ENCODE data around the gene UQCRC2.
"Not testable (repeated sequence)": the region's sequence is repeated elsewhere in the genome, so short reads cannot be mapped to it uniquely, and the experiment has no call there.

The UQCRC2 gene

DNA sequence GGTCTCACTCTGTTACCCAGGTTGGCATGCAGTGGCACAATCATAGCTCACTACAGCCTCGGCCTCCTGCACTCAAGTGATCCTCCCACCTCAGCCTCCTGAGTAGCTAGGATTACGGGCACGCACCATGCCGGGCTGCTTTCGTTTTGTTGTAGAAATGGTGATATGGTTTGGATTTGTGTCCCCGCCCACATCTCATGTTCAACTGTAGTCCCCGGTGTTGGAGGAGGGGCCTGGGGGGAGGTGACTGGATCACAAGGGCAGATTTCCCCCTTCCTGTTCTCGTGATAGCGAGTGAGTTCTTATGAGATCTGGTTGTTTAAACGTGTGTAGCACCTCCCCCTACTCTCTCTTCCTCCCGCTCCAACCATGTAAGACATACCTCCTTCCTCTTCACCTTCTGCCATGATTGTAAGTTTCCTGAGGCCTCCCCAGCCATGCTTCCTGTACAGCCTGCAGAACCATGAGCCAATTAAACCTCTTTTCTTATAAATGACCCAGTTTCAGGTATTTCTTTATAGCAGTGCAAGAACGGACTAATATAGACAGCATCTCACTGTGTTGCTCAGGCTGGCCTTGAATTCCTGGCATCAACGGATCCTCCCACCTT is 41.8 kb downstream of the UQCRC2 start:
- no peaks in the 10 kb centered on the region for H3K4me1 Mint-ChIP-seq (ENCODE audit: low read depth)
- H3K27me3 Mint-ChIP-seq: no peaks in the 10 kb centered on the region
- no peak overlapping the region for H3K4me3 Mint-ChIP-seq
- no peaks in the 10 kb centered on the region for H3K36me3 Mint-ChIP-seq (ENCODE audit: low read depth)
- no peaks in the 10 kb centered on the region for H3K9me3 Mint-ChIP-seq
- no peak overlapping the region for H3K27ac Mint-ChIP-seq

DNA sequence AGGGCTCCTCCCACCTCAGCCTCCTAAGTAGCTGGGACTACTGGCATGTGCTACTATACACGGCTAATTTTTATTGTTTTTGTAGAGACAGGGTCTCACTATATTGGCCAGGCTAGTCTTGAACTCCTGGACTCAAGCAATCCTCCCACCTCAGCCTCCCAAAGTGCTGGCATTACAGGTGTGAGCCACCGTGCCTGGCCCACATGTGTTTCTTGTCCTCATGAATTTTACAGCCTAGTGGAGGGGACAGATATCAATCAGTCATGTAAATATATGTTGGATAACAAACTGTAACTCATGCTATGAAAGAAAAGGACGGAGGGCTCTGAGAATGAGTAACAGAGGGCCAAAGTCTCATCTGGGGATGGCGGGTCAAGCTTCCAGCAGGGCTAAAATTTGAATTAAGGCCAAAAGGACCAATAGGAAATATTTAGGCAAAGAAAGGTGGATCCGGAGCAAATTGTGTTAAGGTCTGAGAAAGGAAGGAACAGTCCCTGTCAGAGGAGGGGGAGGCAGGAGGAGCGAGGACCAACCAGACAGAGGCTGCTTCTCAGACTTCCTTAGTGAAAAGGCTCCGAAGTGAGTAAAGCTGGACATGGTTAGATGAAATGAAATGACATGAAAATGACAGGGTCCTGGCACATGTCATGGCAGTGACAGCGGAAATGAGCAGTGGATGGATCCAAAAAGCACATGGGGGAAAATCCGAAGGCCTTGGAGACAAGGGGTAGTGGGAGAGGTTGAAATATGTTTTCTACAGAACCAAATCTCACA is 43.9 kb downstream of the UQCRC2 start:
- no peak overlapping the region for H3K27ac Mint-ChIP-seq
- no peaks in the 10 kb centered on the region for H3K27me3 Mint-ChIP-seq
- peaks cover 10% of the 10 kb centered on the region for H3K4me1 Mint-ChIP-seq (ENCODE audit: low read depth)
- no peaks in the 10 kb centered on the region for H3K36me3 Mint-ChIP-seq (ENCODE audit: low read depth)
- H3K9me3 Mint-ChIP-seq: no peaks in the 10 kb centered on the region
- no peak overlapping the region for H3K4me3 Mint-ChIP-seq

DNA sequence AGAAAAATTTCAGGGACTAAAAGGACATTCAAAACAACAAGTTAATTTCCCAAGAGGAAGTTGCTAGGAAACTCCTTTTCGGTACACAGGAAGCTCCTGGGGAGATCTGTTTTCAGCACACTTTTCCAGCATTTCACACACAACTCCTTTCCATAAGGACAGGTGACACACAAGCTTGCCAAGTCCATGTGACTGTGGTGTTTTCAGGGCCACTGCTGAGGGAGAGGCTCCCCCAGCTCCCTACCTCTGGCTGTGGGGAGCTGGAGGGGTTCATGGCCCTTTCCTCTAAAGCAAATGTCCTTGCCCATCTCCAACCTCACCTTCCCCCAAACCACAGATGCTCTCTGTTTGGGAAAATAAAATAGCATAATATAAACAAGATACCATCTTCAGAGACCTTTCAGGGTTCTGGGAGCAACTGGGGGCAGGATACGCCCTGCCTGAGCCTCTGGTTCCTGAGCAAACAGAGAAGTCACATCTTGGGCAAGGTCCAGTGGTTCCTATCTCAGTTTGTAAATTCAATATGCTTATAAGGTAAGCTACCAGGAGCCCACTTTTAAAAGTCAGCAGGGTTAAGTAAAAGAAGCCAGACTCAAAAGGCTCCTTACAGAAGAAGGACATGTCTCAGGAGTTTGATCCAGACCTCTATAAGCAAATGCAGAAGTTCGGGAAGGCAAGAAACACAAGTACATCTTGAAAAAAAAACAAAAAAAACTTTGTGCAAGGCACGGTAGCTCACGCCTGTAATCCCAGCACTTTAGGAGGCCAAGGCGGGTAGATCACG is 44.7 kb downstream of the UQCRC2 start:
- no peak overlapping the region for H3K27ac Mint-ChIP-seq
- no peak overlapping the region for H3K4me3 Mint-ChIP-seq
- peaks cover 10% of the 10 kb centered on the region for H3K4me1 Mint-ChIP-seq (ENCODE audit: low read depth)
- H3K9me3 Mint-ChIP-seq: no peaks in the 10 kb centered on the region
- no peaks in the 10 kb centered on the region for H3K27me3 Mint-ChIP-seq
- H3K36me3 Mint-ChIP-seq (ENCODE audit: low read depth): no peaks in the 10 kb centered on the region

DNA sequence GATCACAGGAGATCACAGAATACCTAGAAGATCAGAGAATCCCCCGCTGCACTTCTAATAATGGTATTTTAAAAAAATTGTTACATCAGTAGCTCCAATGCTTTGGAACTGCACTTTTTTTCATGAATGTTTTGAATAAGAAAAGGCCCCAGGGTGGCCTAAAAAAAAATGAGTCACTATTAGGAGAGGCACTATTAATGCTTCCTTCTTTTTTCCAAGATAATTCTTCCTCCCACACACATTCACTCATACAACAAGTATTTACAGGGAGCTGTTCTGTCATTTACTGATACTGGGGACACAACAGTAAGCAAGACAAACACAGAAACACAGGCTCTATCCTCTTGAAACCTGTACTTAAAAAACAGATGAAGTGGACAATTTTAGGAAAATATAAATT is 48.4 kb downstream of the UQCRC2 start:
- no peak overlapping the region for H3K4me3 Mint-ChIP-seq
- no peaks in the 10 kb centered on the region for H3K27me3 Mint-ChIP-seq
- H3K36me3 Mint-ChIP-seq (ENCODE audit: low read depth): no peaks in the 10 kb centered on the region
- peaks cover 11% of the 10 kb centered on the region for H3K4me1 Mint-ChIP-seq (ENCODE audit: low read depth)
- H3K27ac Mint-ChIP-seq: no peak overlapping the region
- H3K9me3 Mint-ChIP-seq: no peaks in the 10 kb centered on the region

DNA sequence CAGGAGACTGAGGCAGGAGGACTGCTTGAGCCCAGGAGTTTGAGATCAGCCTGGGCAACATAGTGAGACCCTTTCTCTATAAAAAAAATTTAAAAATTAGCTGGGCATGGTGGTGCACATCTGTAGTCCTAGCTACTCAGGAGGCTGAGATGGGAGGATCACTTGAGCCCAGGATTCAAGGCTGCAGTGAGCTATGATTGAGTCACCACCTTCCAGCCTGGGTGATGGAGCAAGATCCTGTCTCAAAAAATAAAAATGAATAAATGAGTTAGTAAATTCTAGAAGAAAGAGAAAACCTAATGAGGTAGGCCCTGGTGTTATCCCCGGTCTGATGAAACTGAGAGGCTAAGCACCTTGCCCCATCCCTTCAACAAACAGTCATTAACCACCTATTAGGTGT is 48.9 kb downstream of the UQCRC2 start:
- H3K27ac Mint-ChIP-seq; H3K4me3 Mint-ChIP-seq; H3K9me3 Mint-ChIP-seq; H3K27me3 Mint-ChIP-seq; H3K36me3 Mint-ChIP-seq (ENCODE audit: low read depth): not testable (repeated sequence)
- peaks cover 16% of the 10 kb centered on the region for H3K4me1 Mint-ChIP-seq (ENCODE audit: low read depth)

DNA sequence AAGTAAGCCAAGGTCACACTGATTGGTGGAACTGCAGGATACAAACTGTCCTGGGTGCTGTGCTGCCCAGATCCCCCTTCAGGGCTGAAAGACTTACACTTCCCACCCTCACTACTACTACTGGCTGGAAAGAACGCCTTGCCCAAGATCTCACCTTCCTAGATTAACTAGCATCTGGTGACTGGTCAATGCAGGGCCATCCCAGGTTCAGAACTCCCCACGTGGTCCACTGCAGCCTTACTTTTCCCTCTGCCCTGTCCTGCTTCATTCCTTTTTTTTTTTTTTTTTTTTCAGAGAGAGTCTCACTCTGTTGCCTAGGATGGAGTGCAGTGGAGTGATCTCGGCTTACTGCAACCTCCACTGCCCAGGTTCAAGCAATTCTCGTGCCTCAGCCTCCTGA is 50.0 kb downstream of the UQCRC2 start:
- no peak overlapping the region for H3K4me3 Mint-ChIP-seq
- H3K4me1 Mint-ChIP-seq (ENCODE audit: low read depth): peaks cover 21% of the 10 kb centered on the region
- no peaks in the 10 kb centered on the region for H3K27me3 Mint-ChIP-seq
- no peaks in the 10 kb centered on the region for H3K9me3 Mint-ChIP-seq
- H3K36me3 Mint-ChIP-seq (ENCODE audit: low read depth): no peaks in the 10 kb centered on the region
- no peak overlapping the region for H3K27ac Mint-ChIP-seq

DNA sequence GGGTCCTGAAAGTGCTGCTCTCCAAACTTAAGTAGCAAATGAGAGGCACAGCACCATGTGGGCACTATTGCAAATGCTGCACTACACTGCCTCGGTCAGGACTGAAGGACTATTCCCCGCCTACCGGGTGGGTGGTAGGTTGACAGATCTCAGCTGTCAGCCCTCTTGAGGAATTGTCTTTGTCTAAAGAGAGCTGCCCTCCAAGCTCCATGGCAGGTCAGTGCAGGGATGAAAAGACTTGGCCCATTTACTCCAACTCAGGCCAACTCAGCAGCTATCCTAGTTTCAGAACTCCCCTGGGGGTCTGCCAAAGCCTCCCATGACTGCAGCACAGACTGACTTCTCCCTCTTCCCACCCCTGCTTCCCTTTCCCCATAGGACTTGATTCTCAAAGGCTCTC is 51.2 kb downstream of the UQCRC2 start:
- H3K27ac Mint-ChIP-seq: no peak overlapping the region
- H3K4me1 Mint-ChIP-seq (ENCODE audit: low read depth): peaks cover 30% of the 10 kb centered on the region
- no peaks in the 10 kb centered on the region for H3K36me3 Mint-ChIP-seq (ENCODE audit: low read depth)
- no peaks in the 10 kb centered on the region for H3K9me3 Mint-ChIP-seq
- H3K4me3 Mint-ChIP-seq: no peak overlapping the region
- no peaks in the 10 kb centered on the region for H3K27me3 Mint-ChIP-seq

DNA sequence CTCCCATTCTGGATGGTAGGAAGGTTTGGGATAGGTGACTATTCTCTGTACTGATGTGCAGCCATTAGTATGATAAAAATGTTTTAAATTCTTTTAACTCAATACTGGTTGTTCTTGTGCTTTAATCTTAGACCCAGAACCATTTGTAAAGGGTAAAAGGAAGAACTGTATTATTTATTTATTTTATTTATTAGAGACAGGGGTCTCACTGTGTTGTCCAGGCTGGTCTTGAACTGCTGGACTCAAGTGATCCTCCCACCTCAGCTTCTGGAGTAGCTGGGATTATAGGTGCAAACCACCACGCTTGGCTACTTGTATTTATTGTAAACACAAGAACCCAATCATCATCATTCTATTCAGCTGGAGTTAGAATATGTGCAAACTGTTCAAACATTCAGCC is 52.6 kb downstream of the UQCRC2 start:
- no peaks in the 10 kb centered on the region for H3K9me3 Mint-ChIP-seq
- peaks cover 38% of the 10 kb centered on the region for H3K4me1 Mint-ChIP-seq (ENCODE audit: low read depth)
- H3K27ac Mint-ChIP-seq: no peak overlapping the region
- peaks cover 5% of the 10 kb centered on the region for H3K36me3 Mint-ChIP-seq (ENCODE audit: low read depth)
- no peak overlapping the region for H3K4me3 Mint-ChIP-seq
- H3K27me3 Mint-ChIP-seq: no peaks in the 10 kb centered on the region

DNA sequence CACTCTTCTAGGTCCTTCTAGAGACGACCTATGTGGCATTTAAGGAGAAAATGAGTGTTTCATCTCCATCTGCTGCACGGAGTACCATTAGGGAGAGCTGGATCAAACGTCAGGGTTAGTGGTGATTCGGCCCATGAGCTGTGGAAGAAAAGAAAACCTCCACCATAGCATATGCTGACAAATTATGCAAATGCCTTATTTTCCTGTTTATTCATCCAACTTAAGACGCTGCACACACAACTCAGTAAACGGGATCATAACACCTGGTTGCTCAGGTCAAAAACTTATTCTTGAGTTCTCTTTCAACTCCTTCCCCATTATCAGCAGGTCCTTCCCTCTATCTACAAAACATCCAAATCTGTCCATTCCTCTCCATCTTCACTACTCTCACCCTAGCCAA is 53.5 kb downstream of the UQCRC2 start:
- Mint-ChIP-seq H3K27ac (no peak overlapping the region), H3K4me3 (peak overlapping the region; percentile 84), H3K36me3 (ENCODE audit: low read depth) (peaks cover 5% of the 10 kb centered on the region), H3K27me3 (no peaks in the 10 kb centered on the region), H3K4me1 (ENCODE audit: low read depth) (peaks cover 40% of the 10 kb centered on the region), H3K9me3 (no peaks in the 10 kb centered on the region)

DNA sequence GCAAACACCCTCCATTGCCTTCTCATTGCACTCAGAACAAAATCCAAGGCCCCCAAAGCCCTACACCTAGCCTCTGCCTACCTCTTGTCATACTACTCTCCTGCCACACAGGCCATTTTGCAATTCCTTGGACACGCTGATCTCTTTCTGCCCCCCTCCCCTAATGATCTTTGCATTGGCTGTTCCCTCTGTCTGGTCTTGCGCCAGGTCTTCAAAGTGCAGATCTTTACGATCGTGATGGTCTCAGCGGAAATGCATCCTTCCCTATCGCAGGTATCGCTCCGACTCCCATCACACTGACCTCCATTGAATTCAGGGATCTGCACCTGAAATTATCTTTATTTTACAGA is 54.0 kb downstream of the UQCRC2 start:
- Mint-ChIP-seq H3K4me3 (peak overlapping the region; percentile 84), H3K36me3 (ENCODE audit: low read depth) (peaks cover 5% of the 10 kb centered on the region)

DNA sequence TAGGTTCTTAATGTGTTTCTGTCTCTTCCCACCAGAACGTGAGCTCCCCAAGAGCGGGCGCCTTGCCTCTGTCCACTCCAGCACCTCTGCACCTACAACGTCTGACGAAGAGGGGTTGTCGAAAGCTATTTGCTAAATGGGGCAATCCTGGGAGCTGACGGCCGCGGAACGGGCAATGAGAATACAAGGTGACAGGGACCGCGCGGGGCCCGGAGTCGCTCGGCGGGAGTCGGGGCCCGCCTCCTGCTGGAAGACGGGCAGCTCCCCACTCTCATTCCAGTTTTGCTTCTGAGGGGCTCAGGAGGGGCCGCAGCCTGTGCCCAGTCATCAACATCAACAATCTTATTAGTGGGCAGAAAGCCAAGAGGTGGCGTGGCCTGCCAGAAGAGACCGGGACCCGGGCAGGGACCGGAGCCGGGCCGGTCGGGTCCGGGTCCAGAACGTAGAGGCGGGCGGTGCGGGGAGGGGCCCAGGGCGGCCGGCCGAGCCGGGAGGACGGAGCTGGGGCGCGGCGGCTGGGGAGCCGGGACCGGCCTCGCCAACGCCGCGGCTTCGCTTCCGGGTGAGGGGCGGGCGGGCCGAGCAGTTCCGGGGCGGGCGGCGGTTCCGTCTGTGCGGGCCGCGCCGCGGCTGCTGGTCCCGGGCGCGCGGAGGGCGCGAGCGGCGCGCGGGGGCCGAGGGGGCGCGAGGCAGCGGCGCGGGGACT is 54.5 kb downstream of the UQCRC2 start, which contains the start of gene MOSMO:
Gene MOSMO (plus strand): TSS at position 603 of the 706 bp plus-strand sequence. CDS start 191 bp downstream, outside the sequence.
- Mint-ChIP-seq H3K4me3 (peak within 1 kb of the TSS; percentile 90), H3K27me3 (no peaks in the 10 kb centered on the region), H3K27ac (peak within 1 kb of the TSS; percentile 89), H3K4me1 (ENCODE audit: low read depth) (peaks cover 51% of the 10 kb centered on the region), H3K36me3 (ENCODE audit: low read depth) (peaks cover 5% of the 10 kb centered on the region), H3K9me3 (no peaks in the 10 kb centered on the region)

More for the DNA sequence above, 54.0 kb downstream of the UQCRC2 start:
- peak overlapping the region; percentile 73 for H3K27ac Mint-ChIP-seq
- no peaks in the 10 kb centered on the region for H3K9me3 Mint-ChIP-seq
- no peaks in the 10 kb centered on the region for H3K27me3 Mint-ChIP-seq
- peaks cover 45% of the 10 kb centered on the region for H3K4me1 Mint-ChIP-seq (ENCODE audit: low read depth)

DNA sequence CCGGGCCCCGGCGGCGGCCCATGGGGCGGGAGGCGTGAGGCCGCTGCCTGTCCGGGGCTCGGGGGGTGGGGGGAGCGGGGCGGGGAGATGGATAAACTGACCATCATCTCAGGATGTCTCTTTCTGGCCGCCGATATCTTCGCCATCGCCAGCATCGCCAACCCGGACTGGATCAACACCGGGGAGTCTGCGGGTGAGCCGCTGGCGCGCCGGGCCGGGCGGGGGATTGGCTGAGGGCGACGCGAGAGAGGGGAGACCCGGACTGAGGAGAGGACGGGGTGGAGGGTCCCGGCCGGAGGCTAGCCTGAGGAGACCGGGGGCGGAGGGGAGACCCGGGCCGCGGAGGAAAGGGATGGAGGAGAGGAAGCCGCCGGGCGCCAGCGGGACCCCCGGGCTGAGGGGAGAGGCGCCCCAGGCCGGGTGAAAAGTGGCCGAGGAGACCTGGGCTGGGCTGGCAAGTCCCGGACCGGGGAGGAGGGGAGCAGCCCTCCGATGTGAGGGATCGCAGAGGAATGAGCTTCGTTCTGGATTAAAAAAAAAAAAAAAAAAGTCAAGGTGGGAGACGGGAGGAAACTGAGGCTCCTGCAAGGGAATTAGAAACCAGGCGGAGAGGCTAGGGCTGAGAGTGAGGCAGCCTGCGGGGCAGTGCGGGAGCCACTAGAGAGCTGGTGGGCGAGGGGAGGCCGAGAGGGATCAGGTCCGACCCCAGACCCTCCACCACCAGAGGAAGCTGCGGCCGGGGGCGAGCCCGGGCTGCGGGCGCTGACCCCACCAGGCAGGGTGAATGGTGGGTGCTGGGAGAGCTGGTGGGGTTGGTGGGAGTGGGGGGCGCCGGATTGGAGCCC is 55.3 kb downstream of the UQCRC2 start:
- H3K27me3 Mint-ChIP-seq: no peaks in the 10 kb centered on the region
- H3K4me3 Mint-ChIP-seq: peak overlapping the region; percentile 90
- peaks cover 58% of the 10 kb centered on the region for H3K4me1 Mint-ChIP-seq (ENCODE audit: low read depth)

DNA sequence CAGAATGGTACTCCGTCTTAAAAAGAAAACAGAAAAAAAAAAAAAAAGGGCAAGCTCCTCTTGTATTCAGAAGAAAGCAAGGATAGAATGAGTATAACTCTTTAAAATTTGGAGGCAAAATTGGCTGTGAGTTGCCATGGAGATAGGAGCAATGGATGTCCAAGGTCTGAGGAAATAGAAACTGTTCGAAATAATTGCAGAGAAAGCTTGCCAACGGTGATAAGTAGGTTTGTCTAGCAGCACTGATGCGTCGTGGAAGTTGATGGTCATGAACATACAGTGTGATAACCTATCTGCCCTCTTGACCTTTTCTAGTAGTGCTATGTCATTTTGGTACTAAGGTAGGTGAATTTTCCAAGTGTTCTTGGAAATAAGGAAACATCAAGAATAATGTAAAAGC is 57.7 kb downstream of the UQCRC2 start:
- no peak overlapping the region for H3K4me3 Mint-ChIP-seq
- no peaks in the 10 kb centered on the region for H3K9me3 Mint-ChIP-seq
- no peaks in the 10 kb centered on the region for H3K27me3 Mint-ChIP-seq
- H3K27ac Mint-ChIP-seq: no peak overlapping the region
- H3K36me3 Mint-ChIP-seq (ENCODE audit: low read depth): peaks cover 5% of the 10 kb centered on the region
- peaks cover 72% of the 10 kb centered on the region for H3K4me1 Mint-ChIP-seq (ENCODE audit: low read depth)

More for the DNA sequence above, 55.3 kb downstream of the UQCRC2 start:
- Mint-ChIP-seq H3K9me3 (no peaks in the 10 kb centered on the region), H3K36me3 (ENCODE audit: low read depth) (peaks cover 5% of the 10 kb centered on the region), H3K27ac (peak overlapping the region; percentile 89)

DNA sequence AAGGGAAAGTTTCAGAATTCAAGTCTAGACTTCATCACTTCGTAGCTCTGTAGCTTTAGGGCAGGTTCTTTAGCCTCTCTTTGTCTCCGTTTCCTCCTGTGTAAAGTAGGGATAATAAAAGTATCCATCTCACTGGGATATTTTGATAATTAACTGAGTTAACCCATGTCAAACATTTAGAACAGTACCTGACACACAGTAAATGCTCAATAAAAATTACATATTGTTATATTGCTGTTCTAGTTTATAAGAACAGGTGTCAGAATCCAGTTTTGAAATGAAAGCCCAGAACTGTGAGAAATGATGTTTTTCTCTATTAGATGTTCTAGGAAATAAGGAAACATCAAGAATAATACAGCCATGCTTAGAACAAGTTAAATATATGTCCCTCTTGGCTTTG is 59.1 kb downstream of the UQCRC2 start:
- no peak overlapping the region for H3K4me3 Mint-ChIP-seq
- no peaks in the 10 kb centered on the region for H3K27me3 Mint-ChIP-seq
- H3K27ac Mint-ChIP-seq: no peak overlapping the region
- H3K4me1 Mint-ChIP-seq (ENCODE audit: low read depth): peaks cover 78% of the 10 kb centered on the region
- H3K36me3 Mint-ChIP-seq (ENCODE audit: low read depth): peaks cover 5% of the 10 kb centered on the region
- H3K9me3 Mint-ChIP-seq: no peaks in the 10 kb centered on the region

All from stimulated activated naive CD8-positive, alpha-beta T cell treated with anti-CD3 and anti-CD28 coated beads, Interleukin-15, Interleukin-2, amounts not matched to agents 100 ng/mL and 50 ng/mL, for 24 hours (primary cell).